K562 (cell line): ENCODE data around the gene LY6G6F. TPM values are rescaled to one million over a fixed set of nuclear protein-coding genes. Genes with fewer than 3 reads are reported as not detected.

ENCODE experiments used
- ARID2 ChIP-seq: fragments of 450-650 bp; IDR thresholded peaks from 2 replicates; pipeline ENCODE4 v1.6.1; 2017; ENCODE audit warnings: antibody characterized with exemption, mild to moderate bottlenecking
- BCOR ChIP-seq: fragments of 450-650 bp; IDR thresholded peaks from 2 replicates; pipeline ENCODE4 v1.6.1; 2016
- CC2D1A ChIP-seq: fragments of 450-650 bp; IDR thresholded peaks from 2 replicates; pipeline ENCODE4 v1.6.1; 2017; ENCODE audit warnings: mild to moderate bottlenecking
- CREB3L1 ChIP-seq: fragments of 450-650 bp; IDR thresholded peaks from 2 replicates; pipeline ENCODE4 v1.6.1; 2014; ENCODE audit warnings: low read depth, mild to moderate bottlenecking, moderate library complexity, borderline replicate concordance
- FOXM1 ChIP-seq, 2 experiments: fragments of 450-650 bp in 1 of 2; sonication (generic) in 1 of 2; formaldehyde crosslinking in 1 of 2; IDR thresholded peaks; 2 replicates each; pipeline versions ENCODE4 v1.6.1 to v1.9.0; 2017 to 2022; ENCODE audit warnings: low read depth in 2 of 2, mild to moderate bottlenecking in 2 of 2, missing genetic modification reagents in 1 of 2, moderate library complexity in 1 of 2
- HDGF ChIP-seq: fragments of 450-650 bp; IDR thresholded peaks from 2 replicates; pipeline ENCODE4 v1.6.1; 2016
- HOXB6 ChIP-seq: fragments of 250-450 bp; sonication (Bioruptor Pico); IDR thresholded peaks from 2 replicates; pipeline ENCODE4 v1.5.1; 2022; ENCODE audit warnings: mild to moderate bottlenecking, borderline replicate concordance
- IRF2 ChIP-seq: sonication (generic); formaldehyde crosslinking; IDR thresholded peaks from 2 replicates; pipeline ENCODE4 v1.8.1; 2022; ENCODE audit warnings: mild to moderate bottlenecking, missing genetic modification reagents
- MAFG ChIP-seq: fragments of 450-650 bp; conservative IDR thresholded peaks from 2 replicates; pipeline ENCODE4 v1.6.1; 2016; ENCODE audit warnings: missing genetic modification characterization, missing compliant biosample characterization
- MCM7 ChIP-seq, 2 experiments: fragments of 450-650 bp; IDR thresholded peaks; 2 replicates each; pipeline ENCODE4 v1.6.1; 2016 to 2018
- NCOA4 ChIP-seq: fragments of 450-650 bp; IDR thresholded peaks from 2 replicates; pipeline ENCODE4 v1.6.1; 2018; ENCODE audit warnings: mild to moderate bottlenecking; ENCODE audit not compliant: partially characterized antibody
- PML ChIP-seq: IDR thresholded peaks from 2 replicates; pipeline ENCODE4 v1.6.1; 2012; ENCODE audit warnings: low read length, inconsistent platforms
- PTBP1 ChIP-seq: fragments of 200-400 bp; formaldehyde crosslinking; IDR thresholded peaks from 2 replicates; pipeline ENCODE4 v1.6.1; 2017; ENCODE audit warnings: low read depth, low read length
- PURB ChIP-seq: sonication (generic); formaldehyde crosslinking; IDR thresholded peaks from 2 replicates; pipeline ENCODE4 v1.9.0; 2021; ENCODE audit warnings: low read depth, mild to moderate bottlenecking, missing genetic modification reagents
- SNRNP70 ChIP-seq: fragments of 200-400 bp; formaldehyde crosslinking; optimal IDR thresholded peaks from 2 replicates; pipeline ENCODE3; 2017; ENCODE audit warnings: low read depth, low read length
- ZBED1 ChIP-seq: IDR thresholded peaks from 2 replicates; pipeline ENCODE4 v1.6.1; 2014
- ZHX1 ChIP-seq: fragments of 150-350 bp; conservative IDR thresholded peaks from 2 replicates; pipeline ENCODE4 v1.6.1; 2014; ENCODE audit warnings: low read length
- ZNF140 ChIP-seq: fragments of 250-450 bp; sonication (Bioruptor Pico); IDR thresholded peaks from 2 replicates; pipeline ENCODE4 v1.8.0; 2021; ENCODE audit warnings: moderate library complexity, mild to moderate bottlenecking, inconsistent platforms
- ZNF282 ChIP-seq: sonication (generic); formaldehyde crosslinking; IDR thresholded peaks from 2 replicates; pipeline ENCODE4 v1.8.1; 2023; ENCODE audit warnings: missing genetic modification reagents
- ZNF644 ChIP-seq: fragments of 200-800 bp; sonication (Bioruptor generic); IDR thresholded peaks from 2 replicates; pipeline ENCODE4 v1.6.1; 2016; ENCODE audit warnings: low read depth, missing genetic modification characterization, missing compliant biosample characterization
- ZNF75A ChIP-seq: fragments of 450-650 bp; formaldehyde crosslinking; IDR thresholded peaks from 2 replicates; pipeline ENCODE4 v1.4.0; 2020; ENCODE audit warnings: mild to moderate bottlenecking
- ZSCAN29 ChIP-seq: fragments of 450-650 bp; IDR thresholded peaks from 2 replicates; pipeline ENCODE4 v1.6.1; 2017
- polyA plus RNA-seq, 8 experiments: library from polyadenylated mRNA; depleted of rRNA in 4 of 8; stranded (reverse) in 5 of 8; unstranded in 3 of 8; fragments of >200 nt; fragmentation: Nextera tagmentation in 2 of 8; fragmentation: Illumina TruSeq in 1 of 8; extraction: Ambion mirVana in 2 of 8; extraction: Trizol in 1 of 8; gene quantifications; 2 replicates each; pipeline versions ENCODE4 v1.2.1 to v1.2.3, GENCODE V29; 2011 to 2014; ENCODE audit warnings: inconsistent platforms in 1 of 8, missing spikeins in 1 of 8
- total RNA-seq, 7 experiments: library from RNA; depleted of rRNA in 6 of 7; stranded (reverse); fragments of >200 nt in 6 of 7; fragmentation: Illumina TruSeq in 2 of 7; extraction: Trizol in 2 of 7; gene quantifications; 2 replicates each; pipeline versions ENCODE4 v1.2.1 to v1.2.3, GENCODE V29; 2011 to 2021; ENCODE audit warnings: low replicate concordance in 1 of 7
- TF ChIP-seq, protein P1 (sequence below): fragments of 450-650 bp; IDR thresholded peaks from 2 replicates; pipeline ENCODE4 v1.6.1; 2016; ENCODE audit warnings: low read depth, mild to moderate bottlenecking, moderate library complexity
- TF ChIP-seq, protein P2 (sequence below): fragments of 450-650 bp; IDR thresholded peaks from 2 replicates; pipeline ENCODE4 v1.6.1; 2016; ENCODE audit warnings: missing biosample characterization, missing genetic modification characterization

LY6G6F gene
- total and polyA plus RNA-seq, 9 of the 15 experiments (the other 6 are each of a cell fraction or from before 2014, with no cell fraction given), result 0.14 to 0.50 (median 0.28) TPM; not detected in 2

- TF ChIP-seq, protein P1, sequence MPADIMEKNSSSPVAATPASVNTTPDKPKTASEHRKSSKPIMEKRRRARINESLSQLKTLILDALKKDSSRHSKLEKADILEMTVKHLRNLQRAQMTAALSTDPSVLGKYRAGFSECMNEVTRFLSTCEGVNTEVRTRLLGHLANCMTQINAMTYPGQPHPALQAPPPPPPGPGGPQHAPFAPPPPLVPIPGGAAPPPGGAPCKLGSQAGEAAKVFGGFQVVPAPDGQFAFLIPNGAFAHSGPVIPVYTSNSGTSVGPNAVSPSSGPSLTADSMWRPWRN, result no peak
- TF ChIP-seq ZNF75A (CRISPR knock-in tag) (0 out of 2 replicates have a peak, but pooled peaks have one; percentile 62), MAFG (no peak), ZHX1 (peak; percentile 76), PML (peak; percentile 85; the same call in 1 of the 2 replicates), PTBP1 (0 out of 2 replicates have a peak, but pooled peaks have one; percentile 0), PURB (CRISPR knock-in tag) (no peak), SNRNP70 (no peak), MCM7 (IDR thresholded peaks at IDR 0.05) (no peak), HDGF (no peak), CREB3L1 (no peak), FOXM1 (IDR thresholded peaks at IDR 0.05; ENCODE audit: low read depth) (no peak), FOXM1 (CRISPR knock-in tag; IDR thresholded peaks at IDR 0.05; ENCODE audit: low read depth) (peak; percentile 97), ARID2 (0 out of 2 replicates have a peak, but pooled peaks have one; percentile 39), ZSCAN29 (0 out of 2 replicates have a peak, but pooled peaks have one; percentile 62), ZNF140 (CRISPR knock-in tag) (no peak), IRF2 (no peak), NCOA4 (no peak), ZNF282 (CRISPR knock-in tag) (no peak), ZBED1 (no peak), CC2D1A (peak; percentile 61), HOXB6 (CRISPR knock-in tag) (peak; percentile 69; the same call in 1 of the 2 replicates), BCOR (peak; percentile 48; the same call in 1 of the 2 replicates), ZNF644 (tag) (no peak)
- TF ChIP-seq, protein P2, sequence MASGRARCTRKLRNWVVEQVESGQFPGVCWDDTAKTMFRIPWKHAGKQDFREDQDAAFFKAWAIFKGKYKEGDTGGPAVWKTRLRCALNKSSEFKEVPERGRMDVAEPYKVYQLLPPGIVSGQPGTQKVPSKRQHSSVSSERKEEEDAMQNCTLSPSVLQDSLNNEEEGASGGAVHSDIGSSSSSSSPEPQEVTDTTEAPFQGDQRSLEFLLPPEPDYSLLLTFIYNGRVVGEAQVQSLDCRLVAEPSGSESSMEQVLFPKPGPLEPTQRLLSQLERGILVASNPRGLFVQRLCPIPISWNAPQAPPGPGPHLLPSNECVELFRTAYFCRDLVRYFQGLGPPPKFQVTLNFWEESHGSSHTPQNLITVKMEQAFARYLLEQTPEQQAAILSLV (tag), result no peak
These were observed 33.2 kb downstream of the LY6G6F start, which contains the start of gene MSH5 (continued) for GRCh38 chr6:31739639-31740396.
